Measurements from ENCODE around the gene ACAA2.
"Not testable (repeated sequence)": the region's sequence is repeated elsewhere in the genome, so short reads cannot be mapped to it uniquely, and the experiment has no call there.

DNA sequence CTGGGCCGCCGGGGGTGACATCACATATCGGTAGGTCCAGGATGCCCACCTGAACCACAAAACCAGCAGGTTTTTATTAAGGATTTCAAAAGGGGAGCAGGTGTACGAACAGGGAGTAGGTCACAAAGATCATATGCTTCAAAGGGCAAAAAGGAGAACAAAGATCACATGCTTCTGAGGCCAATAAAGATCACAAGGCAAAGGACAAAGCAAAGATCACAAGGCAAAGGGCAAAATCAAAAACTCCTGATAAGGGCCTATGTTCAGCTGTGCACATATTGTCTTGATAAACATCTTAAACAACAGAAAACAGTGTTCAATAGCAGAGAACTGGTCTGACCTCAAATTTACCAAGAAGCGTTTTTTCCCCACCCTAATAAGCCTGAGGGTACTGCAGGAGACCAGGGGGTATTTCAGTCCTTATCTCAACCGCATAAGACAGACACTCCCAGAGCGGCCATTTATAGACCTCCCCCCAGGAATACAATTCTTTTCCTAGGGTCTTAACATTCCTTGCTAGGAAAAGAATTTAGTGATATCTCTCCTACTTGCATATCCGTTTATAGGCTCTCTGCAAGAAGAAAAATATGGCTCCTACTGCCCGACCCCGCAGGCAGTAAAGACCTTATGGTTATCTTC lies 4.7 kb downstream of the ACAA2 start:
- TF ChIP-seq POLR2AphosphoS5, POLR2A (IDR thresholded peaks at IDR 0.05): not testable (repeated sequence)
- TF ChIP-seq, protein P1, sequence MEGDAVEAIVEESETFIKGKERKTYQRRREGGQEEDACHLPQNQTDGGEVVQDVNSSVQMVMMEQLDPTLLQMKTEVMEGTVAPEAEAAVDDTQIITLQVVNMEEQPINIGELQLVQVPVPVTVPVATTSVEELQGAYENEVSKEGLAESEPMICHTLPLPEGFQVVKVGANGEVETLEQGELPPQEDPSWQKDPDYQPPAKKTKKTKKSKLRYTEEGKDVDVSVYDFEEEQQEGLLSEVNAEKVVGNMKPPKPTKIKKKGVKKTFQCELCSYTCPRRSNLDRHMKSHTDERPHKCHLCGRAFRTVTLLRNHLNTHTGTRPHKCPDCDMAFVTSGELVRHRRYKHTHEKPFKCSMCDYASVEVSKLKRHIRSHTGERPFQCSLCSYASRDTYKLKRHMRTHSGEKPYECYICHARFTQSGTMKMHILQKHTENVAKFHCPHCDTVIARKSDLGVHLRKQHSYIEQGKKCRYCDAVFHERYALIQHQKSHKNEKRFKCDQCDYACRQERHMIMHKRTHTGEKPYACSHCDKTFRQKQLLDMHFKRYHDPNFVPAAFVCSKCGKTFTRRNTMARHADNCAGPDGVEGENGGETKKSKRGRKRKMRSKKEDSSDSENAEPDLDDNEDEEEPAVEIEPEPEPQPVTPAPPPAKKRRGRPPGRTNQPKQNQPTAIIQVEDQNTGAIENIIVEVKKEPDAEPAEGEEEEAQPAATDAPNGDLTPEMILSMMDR (IDR thresholded peaks at IDR 0.05): not testable (repeated sequence)

Measured in prostate gland (tissue), 2 donors.